Right lobe of liver (tissue), 6 donors: ENCODE measurements around the gene RAMAC. TPM values are rescaled to one million over a fixed set of nuclear protein-coding genes. Genes with fewer than 3 reads are reported as not detected.
A peak's percentile ranks its signal among the peaks of the same experiment; 100 is the strongest.

Experiments
- ATAC-seq, 4 donors: fragments of 200-7000 bp; cut with Tn5 transposase; one replicate each; pipeline ENCODE4 v1.9.1; 2020; ENCODE audit warnings: mild to moderate bottlenecking in 4 of 4, moderate library complexity in 4 of 4
- DNase-seq, 3 donors: peaks; one replicate each; pipeline ENCODE4 v3.0.0-alpha.2; 2020
- H3K27ac ChIP-seq, 3 donors: fragments of 200-600 bp; one replicate each; pipeline ENCODE4 v1.8.0; 2022
- H3K27me3 ChIP-seq, 2 donors: fragments of 200-600 bp; one replicate each; pipeline ENCODE4 v1.8.0; 2022
- H3K36me3 ChIP-seq, 4 donors: fragments of 200-600 bp; sonication (generic) in 1 of 4; one replicate each; pipeline versions ENCODE4 v1.5.1 to v1.8.0; 2017 to 2022; ENCODE audit warnings: control low read depth in 1 of 4
- H3K4me1 ChIP-seq, 4 donors: fragments of 200-600 bp; sonication (generic) in 1 of 4; one replicate each; pipeline versions ENCODE4 v1.5.1 to v1.8.0; 2017 to 2022; ENCODE audit warnings: control low read depth in 1 of 4
- H3K4me3 ChIP-seq, 3 donors: fragments of 200-600 bp; one replicate each; pipeline ENCODE4 v1.8.0; 2022
- H3K9me3 ChIP-seq, 4 donors: fragments of 200-600 bp; sonication (generic) in 1 of 4; one replicate each; pipeline versions ENCODE4 v1.5.1 to v1.8.0; 2017 to 2022; ENCODE audit warnings: control low read depth in 1 of 4
- POLR2A ChIP-seq: fragments of 450-650 bp; IDR thresholded peaks from one replicate; pipeline ENCODE4 v1.6.1; 2017; ENCODE audit warnings: antibody characterized with exemption, mild to moderate bottlenecking
- WGBS: methylation state at CpG from one replicate; pipeline ENCODE4 v1.1.6; 2018; ENCODE audit warnings: low coverage, low lambda C conversion rate; ENCODE audit not compliant: insufficient coverage; ENCODE audit errors: missing lambda C conversion rate; 5-methylcytosine and 5-hydroxymethylcytosine counted together
- intact Hi-C, 2 donors: fragments of 100-400 bp; cut with DNase I; formaldehyde crosslinking; loops; one replicate each; pipeline versions ENCODE4 v1.11.2 to v1.14.1; 2022
- total RNA-seq, 6 experiments: library from RNA; depleted of rRNA in 2 of 6; stranded (reverse); fragments of >200 nt in 2 of 6; fragmentation: NEBNext Ultra II Directional in 3 of 6; extraction: Animal tissue kit (Norgen Biotek cat#: 25700) in 3 of 6; gene quantifications; one replicate each; pipeline versions ENCODE4 v1.1.0 to v1.2.4, GENCODE V29; 2016 to 2023
- TF ChIP-seq, protein P1 (sequence below), 4 donors: fragments of 200-600 bp in 3 of 4; fragments of 450-650 bp in 1 of 4; IDR thresholded peaks; one replicate each; pipeline versions ENCODE4 v1.5.1 to v1.8.0; 2016 to 2022; ENCODE audit warnings: antibody characterized with exemption in 4 of 4, mild to moderate bottlenecking in 2 of 4
- donor health status: DM: no; HTN: yes; CAD: no.
- donor health status: DM: no; HTN: no; CAD: no.
- donor health status: DM: no; HTN: no; CAD: no.
- donor health status: DM: no; HTN: yes; CAD: no.
- donor health status: DM: no; HTN: yes; CAD: no.

The RAMAC gene
- total RNA-seq, 6 experiments from 2014 or later, result 8.1 to 13.5 (median 11.5) TPM

DNA sequence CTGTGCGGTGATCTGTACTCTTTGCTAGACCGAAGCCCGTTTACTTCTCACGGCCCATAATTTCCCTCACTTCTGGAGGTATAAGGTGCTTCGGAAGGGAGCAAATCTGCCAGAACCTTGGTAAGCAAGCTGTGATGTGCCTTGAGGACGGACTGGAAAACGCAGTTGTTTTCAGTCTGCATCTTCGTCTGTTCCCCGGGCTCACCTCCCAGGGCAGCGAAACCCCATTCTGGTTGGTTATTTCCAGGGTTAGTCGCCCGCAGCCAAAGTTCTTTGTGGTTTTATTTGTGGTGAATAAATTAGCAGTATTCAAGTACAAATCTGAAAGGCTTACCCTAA, 401 bp downstream of the RAMAC start:
- Histone ChIP-seq H3K36me3 (peaks cover 0 to 22% (median 3%) of the 10 kb centered on the region in 4 donors), H3K27me3 (no peaks in the 10 kb centered on the region), H3K4me3 (peak overlapping the region; percentile 63 to 92 (median 72)), H3K27ac (peak overlapping the region; percentile 18 to 86 (median 84)), H3K9me3 (no peaks in the 10 kb centered on the region), H3K4me1 (peaks cover 0 to 15% (median 7%) of the 10 kb centered on the region in 4 donors)
- peak; percentile 24 to 32 (median 28) for ATAC-seq
- intact Hi-C loops, result no loop called here
- TF ChIP-seq POLR2A, result no peak
- TF ChIP-seq, protein P1, sequence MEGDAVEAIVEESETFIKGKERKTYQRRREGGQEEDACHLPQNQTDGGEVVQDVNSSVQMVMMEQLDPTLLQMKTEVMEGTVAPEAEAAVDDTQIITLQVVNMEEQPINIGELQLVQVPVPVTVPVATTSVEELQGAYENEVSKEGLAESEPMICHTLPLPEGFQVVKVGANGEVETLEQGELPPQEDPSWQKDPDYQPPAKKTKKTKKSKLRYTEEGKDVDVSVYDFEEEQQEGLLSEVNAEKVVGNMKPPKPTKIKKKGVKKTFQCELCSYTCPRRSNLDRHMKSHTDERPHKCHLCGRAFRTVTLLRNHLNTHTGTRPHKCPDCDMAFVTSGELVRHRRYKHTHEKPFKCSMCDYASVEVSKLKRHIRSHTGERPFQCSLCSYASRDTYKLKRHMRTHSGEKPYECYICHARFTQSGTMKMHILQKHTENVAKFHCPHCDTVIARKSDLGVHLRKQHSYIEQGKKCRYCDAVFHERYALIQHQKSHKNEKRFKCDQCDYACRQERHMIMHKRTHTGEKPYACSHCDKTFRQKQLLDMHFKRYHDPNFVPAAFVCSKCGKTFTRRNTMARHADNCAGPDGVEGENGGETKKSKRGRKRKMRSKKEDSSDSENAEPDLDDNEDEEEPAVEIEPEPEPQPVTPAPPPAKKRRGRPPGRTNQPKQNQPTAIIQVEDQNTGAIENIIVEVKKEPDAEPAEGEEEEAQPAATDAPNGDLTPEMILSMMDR (IDR thresholded peaks at IDR 0.05), result no peak
- no peak for DNase-seq
- 0% methylated on average over 7 of the region's 12 CpGs for WGBS

DNA sequence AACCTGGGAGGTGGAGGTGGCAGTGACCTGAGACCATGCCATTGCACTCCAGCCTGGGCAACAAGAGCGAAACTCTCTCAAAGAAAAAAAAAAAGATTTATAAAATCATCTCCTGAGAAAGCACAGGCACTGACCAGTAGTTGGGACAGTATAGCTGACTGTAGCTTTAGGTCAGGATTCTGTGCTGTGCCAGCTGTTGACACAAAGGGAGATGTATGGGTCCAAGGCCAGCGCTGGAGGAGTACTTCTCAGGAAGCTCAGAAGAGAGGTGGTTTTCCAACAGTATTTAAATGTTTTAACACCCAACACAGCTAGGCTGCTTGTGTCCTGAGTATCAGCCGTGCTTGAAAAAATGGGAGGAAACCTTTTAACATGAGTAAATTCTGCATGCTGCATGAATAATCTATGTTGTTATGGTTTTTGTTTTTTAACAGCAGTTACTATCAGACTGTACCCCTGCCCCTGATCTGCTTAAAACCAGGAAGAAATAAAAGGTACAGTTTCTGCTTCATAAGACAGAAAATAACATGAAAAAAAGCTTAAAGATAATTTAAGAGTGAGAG, 6.5 kb downstream of the RAMAC start:
- DNase-seq, result no peak
- no peak for TF ChIP-seq POLR2A
- TF ChIP-seq, protein P1 (IDR thresholded peaks at IDR 0.05), result no peak
- peaks cover 0 to 22% (median 3%) of the 10 kb centered on the region in 4 donors for H3K36me3 ChIP-seq
- H3K4me1 ChIP-seq, result peaks cover 0 to 1% (median 0%) of the 10 kb centered on the region in 4 donors
- intact Hi-C loops, result no loop called here
- 97% methylated on average over 3 of the region's 3 CpGs for WGBS
- no peak overlapping the region for H3K4me3 ChIP-seq
- no peak overlapping the region for H3K27ac ChIP-seq
- no peak for ATAC-seq
- no peaks in the 10 kb centered on the region for H3K27me3 ChIP-seq
- no peaks in the 10 kb centered on the region for H3K9me3 ChIP-seq

DNA sequence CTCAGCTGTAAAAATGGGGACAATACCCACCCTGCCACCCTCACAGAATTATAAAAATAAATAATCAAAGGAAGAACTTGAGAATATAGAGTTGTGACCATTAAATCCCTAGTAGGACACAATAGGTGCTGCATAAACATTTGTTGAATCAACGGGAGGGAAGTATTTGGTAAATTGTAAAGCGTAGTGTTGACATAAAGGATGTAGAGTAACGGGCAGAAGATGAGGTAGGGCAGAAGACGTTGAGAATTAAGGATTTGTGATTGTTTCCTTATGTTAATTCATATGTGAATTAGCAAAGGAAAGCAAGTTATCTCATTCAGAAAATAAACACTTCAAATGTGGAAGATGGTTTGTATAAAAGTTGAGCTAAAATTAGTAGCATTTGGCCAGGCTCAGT, 7.1 kb downstream of the RAMAC start:
- no peaks in the 10 kb centered on the region for H3K27me3 ChIP-seq
- DNase-seq, result no peak
- H3K36me3 ChIP-seq, result peaks cover 0 to 22% (median 3%) of the 10 kb centered on the region in 4 donors
- intact Hi-C loops, result no loop called here
- no peaks in the 10 kb centered on the region for H3K4me1 ChIP-seq
- 63% methylated on average over 4 of the region's 4 CpGs for WGBS
- TF ChIP-seq, protein P1 (IDR thresholded peaks at IDR 0.05), result no peak
- TF ChIP-seq POLR2A, result no peak
- no peak for ATAC-seq
- H3K27ac ChIP-seq, result no peak overlapping the region
- no peaks in the 10 kb centered on the region for H3K9me3 ChIP-seq
- H3K4me3 ChIP-seq, result no peak overlapping the region

DNA sequence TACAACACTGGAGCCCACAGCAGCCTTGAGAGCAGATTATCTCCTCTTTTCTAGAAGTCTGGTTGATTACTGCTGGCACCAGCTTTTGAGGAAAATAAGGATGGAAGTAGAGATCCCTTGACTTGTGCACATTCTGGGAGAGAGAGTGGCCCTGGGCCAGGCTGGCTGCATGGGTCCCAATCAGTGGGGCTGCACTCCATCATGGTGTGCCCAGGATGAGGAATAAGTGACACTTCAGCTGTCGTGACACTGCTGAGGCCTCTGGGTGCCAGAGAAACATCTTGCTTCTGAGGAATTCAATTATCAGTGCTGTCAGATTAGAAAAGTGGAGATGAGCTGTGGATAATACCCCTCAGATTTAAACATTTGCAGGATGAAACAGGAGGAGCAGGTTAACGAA, 9.1 kb downstream of the RAMAC start:
- ATAC-seq, result no peak
- Histone ChIP-seq H3K36me3 (peaks cover 0 to 9% (median 3%) of the 10 kb centered on the region in 4 donors), H3K9me3 (no peaks in the 10 kb centered on the region), H3K27ac (no peak overlapping the region), H3K4me3 (no peak overlapping the region), H3K27me3 (no peaks in the 10 kb centered on the region), H3K4me1 (peaks cover 0 to 3% (median 2%) of the 10 kb centered on the region in 4 donors)
- WGBS, result 84% methylated on average over 2 of the region's 2 CpGs
- intact Hi-C loops, result no loop called here
- no peak for TF ChIP-seq POLR2A
- TF ChIP-seq, protein P1 (IDR thresholded peaks at IDR 0.05), result no peak
- DNase-seq, result no peak
